ENCODE results near the gene HOXA5. TPM values are rescaled to one million over a fixed set of nuclear protein-coding genes. Genes with fewer than 3 reads are reported as not detected.
A peak's percentile ranks its signal among the peaks of the same experiment; 100 is the strongest.

HOXA5 gene
- total and polyA plus RNA-seq, 10 of the 15 experiments (the other 5 are each of a cell fraction or from before 2014, with no cell fraction given): 0.05 to 0.13 TPM; not detected in 8

DNA sequence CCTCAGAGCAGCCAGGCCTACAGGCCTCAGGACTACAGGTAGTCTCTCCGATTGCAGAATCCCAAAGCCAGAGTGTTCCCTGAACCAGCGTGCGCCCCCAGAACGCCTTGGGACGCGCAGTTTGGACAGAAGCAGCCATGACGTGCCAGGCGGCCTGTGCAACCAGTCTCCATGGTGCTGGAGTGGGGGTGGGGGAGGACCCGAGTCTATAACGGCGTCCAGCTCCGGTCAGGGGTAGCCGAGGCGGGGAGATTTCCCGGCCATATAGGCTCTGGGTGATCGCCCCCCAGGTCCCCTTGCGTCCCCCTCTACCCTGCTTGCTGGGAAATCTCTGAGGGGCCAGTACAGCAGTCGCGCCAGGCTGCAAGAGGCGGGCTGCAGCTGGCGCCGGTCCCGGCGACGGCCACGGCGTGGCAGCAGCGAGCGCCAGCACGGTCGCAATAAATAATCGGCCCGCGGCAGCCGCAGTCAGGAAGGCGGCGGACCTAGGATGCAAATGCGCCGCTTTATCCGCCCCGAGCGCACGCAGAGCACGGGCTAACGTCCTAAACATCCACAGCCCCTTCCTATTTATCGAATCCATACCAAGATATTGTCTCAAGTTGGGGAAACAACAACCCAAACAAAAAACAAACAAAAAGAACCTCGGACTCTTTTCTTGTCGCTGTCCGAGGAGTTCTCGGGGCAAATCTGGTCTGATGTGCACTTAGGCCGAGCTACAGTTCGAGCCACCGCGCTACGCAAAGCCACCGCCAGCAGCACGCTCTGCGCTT, 7.3 kb upstream of the HOXA5 start (continued):
- no peak for TF ChIP-seq ZZZ3 (IDR thresholded peaks at IDR 0.05; ENCODE audit: control insufficient read depth, insufficient read length, low read depth)
- TF ChIP-seq ZNF207 (IDR thresholded peaks at IDR 0.05; ENCODE audit: borderline replicate concordance): no peak
- TF ChIP-seq ZNF622 (IDR thresholded peaks at IDR 0.05): no peak

- H3K4me2 ChIP-seq (ENCODE audit: control insufficient read depth, insufficient read depth): peak overlapping the region; percentile 91
- ATAC-seq (peak; percentile 37), DNase-seq (ENCODE audit: low read depth, low spot score) (no peak), FAIRE-seq (no peak)
- peak overlapping the region; percentile 46 for H2AFZ ChIP-seq (ENCODE audit: control insufficient read depth, low read depth, low read length)
- CTCF ChIA-PET: interaction anchor here (0.5 to 5.5 kb wide), 21 partner anchors 9 to 780 kb away, joined by 3 to 38 read pairs (median 5); partner anchors contain the start of gene HOXA1
- no peaks in the 10 kb centered on the region; the same call in 2 of the 3 replicates for H3K9me3 ChIP-seq (replicated peaks; ENCODE audit: control insufficient read depth, insufficient read depth, low read length)
- no peaks in the 10 kb centered on the region; the same call in 1 of the 2 replicates for H3K4me1 ChIP-seq (ENCODE audit: control insufficient read depth, insufficient read depth, low read length)
- RAD21 ChIA-PET (ENCODE audit: unreplicated experiment): interaction anchor here (0.6 to 2.8 kb wide), 12 partner anchors 11 to 467 kb away, joined by 3 to 10 read pairs (median 4); no protein-coding TSS in a partner anchor
- H3K9ac ChIP-seq (ENCODE audit: control insufficient read depth, insufficient read depth, low read length): no peak overlapping the region
- SMC1A ChIA-PET (ENCODE audit: uncharacterized antibody, unreplicated experiment): interaction anchor here (0.6 to 3.2 kb wide), 16 partner anchors 9 to 1257 kb away, joined by 3 to 17 read pairs (median 4); partner anchors contain the start of gene SKAP2
- H3K27me3 ChIP-seq (replicated peaks in 1 of 2; ENCODE audit: control insufficient read depth in 2 of 2, insufficient read depth in 2 of 2, low read length in 1 of 2): peaks cover 15 to 54% of the 10 kb centered on the region in 2 experiments
- no peaks in the 10 kb centered on the region for H3K36me3 ChIP-seq (ENCODE audit: control insufficient read depth in 2 of 2, insufficient read depth in 2 of 2, low read length in 1 of 2)
- BruUV-seq (replicated peaks): no TSS peak
- no peak overlapping the region for H3K27ac ChIP-seq (ENCODE audit: control insufficient read depth, insufficient read depth)
- 27% methylated on average over 13 of the region's 13 CpGs for WGBS (ENCODE audit: insufficient coverage, insufficient replicate concordance, low lambda C conversion rate, missing lambda C conversion rate)
- in situ Hi-C loops (cut with MboI) (loop anchor here (25.0 kb wide), 1 partner anchor 1063 kb away; no protein-coding TSS in a partner anchor), intact Hi-C loops (cut with micrococcal nuclease; ENCODE audit: unreplicated experiment) (no loop called here)
- no peak overlapping the region for H3K4me3 ChIP-seq
- POLR2A ChIA-PET: interaction anchor here (0.5 to 1.2 kb wide), 3 partner anchors 52 to 86 kb away, joined by 3 read pairs; no protein-coding TSS in a partner anchor
- H3K79me2 ChIP-seq (ENCODE audit: control insufficient read depth, insufficient read depth, low read length): no peaks in the 10 kb centered on the region
- H4K20me1 ChIP-seq (ENCODE audit: control insufficient read depth, insufficient read depth): no peaks in the 10 kb centered on the region
- no peak for TF ChIP-seq SUPT20H (IDR thresholded peaks at IDR 0.05; ENCODE audit: borderline replicate concordance, control insufficient read depth, low read depth, low read length)
- TF ChIP-seq PML (IDR thresholded peaks at IDR 0.05; ENCODE audit: low read length): no peak
- TF ChIP-seq IRF5 (IDR thresholded peaks at IDR 0.05; ENCODE audit: borderline replicate concordance): no peak
- TF ChIP-seq SREBF1 (IDR thresholded peaks at IDR 0.05; ENCODE audit: low read length): no peak
- TF ChIP-seq ZNF217 (IDR thresholded peaks at IDR 0.05): no peak
- no peak for TF ChIP-seq POU2F2 (IDR thresholded peaks at IDR 0.05; ENCODE audit: borderline replicate concordance, low read depth, low read length)
- TF ChIP-seq ZNF274 (IDR thresholded peaks at IDR 0.05; ENCODE audit: insufficient read depth, insufficient read length): no peak
- TF ChIP-seq JUNB (IDR thresholded peaks at IDR 0.05): no peak
- no peak for TF ChIP-seq NR2C1 (IDR thresholded peaks at IDR 0.05)
- TF ChIP-seq E4F1 (IDR thresholded peaks at IDR 0.05; ENCODE audit: borderline replicate concordance, partially characterized antibody): no peak
- TF ChIP-seq CEBPB (IDR thresholded peaks at IDR 0.05; ENCODE audit: borderline replicate concordance in 1 of 2, low read depth in 2 of 2, low read length in 2 of 2): no peak
- TF ChIP-seq ZNF384 (IDR thresholded peaks at IDR 0.05; ENCODE audit: borderline replicate concordance, low read depth, low read length): no peak
- TF ChIP-seq SUZ12 (IDR thresholded peaks at IDR 0.05; ENCODE audit: unreplicated experiment): no peak
- TF ChIP-seq MEF2B (IDR thresholded peaks at IDR 0.05; ENCODE audit: partially characterized antibody, poor library complexity, severe bottlenecking): no peak
- no peak for TF ChIP-seq TCF7 (IDR thresholded peaks at IDR 0.05; ENCODE audit: borderline replicate concordance)
Observed at GRCh38 chr7:27149842-27150567, 6.5 kb upstream of the HOXA5 start.
